HG03469 (cell line): ENCODE results near the gene SUGCT.

Experiments used
- ATAC-seq: cut with Tn5 transposase; IDR thresholded peaks from one replicate; pipeline ENCODE4 v1.9.1; 2021; ENCODE audit warnings: mild to moderate bottlenecking, moderate library complexity, moderate number of reproducible peaks; ENCODE audit not compliant: unreplicated experiment

SUGCT gene

GRCh38 chr7:40883826-40884225 lies 749.0 kb downstream of the SUGCT start:
- no peak for ATAC-seq

- ATAC-seq: no peak
Observed at GRCh38 chr7:40884241-40884640, 749.4 kb downstream of the SUGCT start.

GRCh38 chr7:40885503-40885902 lies 750.7 kb downstream of the SUGCT start:
- no peak for ATAC-seq

GRCh38 chr7:40887099-40887498 lies 752.3 kb downstream of the SUGCT start:
- no peak for ATAC-seq

- no peak for ATAC-seq
Observed at GRCh38 chr7:40888499-40888898, 753.7 kb downstream of the SUGCT start.

- ATAC-seq: no peak
Observed at GRCh38 chr7:40889099-40889498, 754.3 kb downstream of the SUGCT start.

- no peak for ATAC-seq
Observed at GRCh38 chr7:40889539-40889938, 754.7 kb downstream of the SUGCT start.

GRCh38 chr7:40890088-40890692 lies 755.4 kb downstream of the SUGCT start:
- ATAC-seq: no peak

GRCh38 chr7:40891232-40891631 lies 756.4 kb downstream of the SUGCT start:
- ATAC-seq: no peak

- no peak for ATAC-seq
Observed at GRCh38 chr7:40899151-40899550, 764.3 kb downstream of the SUGCT start.

- ATAC-seq: no peak
Observed at GRCh38 chr7:40899636-40900507, 765.1 kb downstream of the SUGCT start.

GRCh38 chr7:40903872-40904271 lies 769.1 kb downstream of the SUGCT start:
- no peak for ATAC-seq

GRCh38 chr7:40907286-40907685 lies 772.5 kb downstream of the SUGCT start:
- ATAC-seq: no peak

- no peak for ATAC-seq
Observed at GRCh38 chr7:40909346-40909980, 774.7 kb downstream of the SUGCT start.
